Superior temporal gyrus (tissue), 1 donor: ENCODE results near the gene LSM7.
"Not testable (repeated sequence)": the region's sequence is repeated elsewhere in the genome, so short reads cannot be mapped to it uniquely, and the experiment has no call there.

ENCODE experiments used
- DNase-seq: peaks from one replicate; pipeline ENCODE4 v3.0.0-alpha.2; 2016; ENCODE audit errors: extremely low spot score

LSM7 gene

GRCh38 chr19:2355168-2356035, 27.0 kb upstream of the LSM7 start:
- no peak for DNase-seq

- DNase-seq: no peak
Observed at GRCh38 chr19:2354670-2355069, 26.3 kb upstream of the LSM7 start.

DNA sequence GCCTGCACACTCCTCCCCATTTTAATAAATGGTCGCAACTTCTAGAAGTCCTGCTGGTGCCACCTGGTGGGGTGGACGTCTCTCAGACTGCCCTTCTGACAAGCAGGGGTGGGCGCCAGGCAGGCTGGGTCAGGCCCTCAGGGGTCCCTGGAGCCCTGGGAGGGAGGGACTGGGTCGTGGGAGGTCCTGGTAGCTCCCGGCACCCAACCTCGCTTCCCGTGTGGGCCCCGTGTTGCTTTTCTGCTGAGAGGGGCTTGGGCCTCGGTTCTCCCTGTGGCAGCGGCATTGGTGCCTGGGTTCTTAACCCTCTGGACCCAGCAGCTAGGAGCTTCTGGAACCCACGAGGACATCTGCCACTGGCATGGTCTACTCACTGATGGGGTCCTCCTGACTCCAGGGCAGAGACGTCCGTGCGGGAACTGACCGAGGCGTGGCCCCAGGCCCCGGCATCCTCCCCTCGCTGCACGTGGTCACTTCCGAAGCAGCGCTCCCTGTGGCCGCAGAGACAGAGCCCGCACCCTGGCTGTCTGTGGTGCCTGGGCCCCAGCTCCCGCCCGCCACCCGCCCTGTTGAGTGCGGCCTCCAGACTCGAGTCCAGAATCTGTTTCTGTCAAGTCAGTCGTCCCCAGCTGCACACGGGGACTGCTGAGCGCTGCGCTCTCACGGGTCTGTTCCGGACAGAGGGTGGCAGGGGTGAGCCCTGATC, 25.7 kb upstream of the LSM7 start:
- DNase-seq: no peak

DNA sequence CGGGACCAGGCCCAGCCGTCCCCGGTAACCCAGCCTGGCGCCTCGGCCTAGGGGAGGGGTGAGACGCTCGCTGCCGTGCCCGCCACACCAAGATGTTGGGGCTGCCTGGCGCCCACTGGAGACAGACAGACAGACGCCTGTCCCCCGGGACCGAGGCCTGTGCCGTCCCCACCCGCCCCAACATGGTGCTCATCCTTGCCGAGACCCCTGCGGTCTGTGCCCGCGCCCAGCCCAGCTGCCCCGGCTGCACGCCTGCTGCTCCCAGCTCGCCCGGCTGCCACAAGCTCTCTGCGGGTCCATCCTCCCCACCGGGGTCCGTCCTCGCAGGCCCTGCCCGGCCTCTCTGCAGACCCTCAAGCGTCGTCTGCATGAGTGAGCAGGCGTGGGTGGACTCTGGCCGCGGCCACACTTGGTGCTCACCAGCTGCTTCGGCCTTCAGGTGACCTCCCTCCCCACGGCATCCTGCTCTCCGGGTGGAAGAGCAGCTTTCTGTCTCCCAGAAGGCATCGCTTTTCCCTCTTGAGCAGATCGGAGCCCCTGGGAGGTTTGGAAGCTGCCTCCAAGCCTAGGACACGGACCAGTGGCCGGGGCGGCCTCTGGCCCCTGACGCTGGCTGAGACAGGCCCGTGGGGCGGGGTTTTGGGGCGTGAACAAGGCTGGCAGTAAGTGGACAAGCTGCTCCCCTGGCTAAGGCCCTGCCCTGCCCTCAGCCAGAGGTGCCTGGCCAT, 24.9 kb upstream of the LSM7 start:
- DNase-seq: no peak

GRCh38 chr19:2352121-2352520, 23.7 kb upstream of the LSM7 start:
- no peak for DNase-seq

DNA sequence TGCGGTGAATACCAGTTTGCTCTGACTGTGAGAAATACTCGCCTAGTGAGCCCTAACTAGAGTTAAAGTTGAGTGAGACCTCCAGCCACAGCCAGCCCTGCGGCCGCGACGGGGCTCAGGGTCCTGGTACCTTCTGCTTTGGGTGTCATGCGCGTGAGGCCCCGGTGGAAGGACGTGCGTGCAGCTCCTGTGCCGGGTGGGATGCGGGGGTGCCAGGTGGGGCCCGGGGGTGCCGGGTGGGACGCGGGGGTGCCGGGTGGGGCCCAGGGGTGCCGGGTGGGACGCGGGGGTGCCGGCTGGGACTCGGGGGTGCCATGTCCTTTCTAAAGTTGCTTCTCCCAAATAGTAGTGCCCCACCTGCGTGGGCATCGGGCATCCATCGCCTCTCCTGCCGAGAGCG, 23.2 kb upstream of the LSM7 start:
- no peak for DNase-seq

DNA sequence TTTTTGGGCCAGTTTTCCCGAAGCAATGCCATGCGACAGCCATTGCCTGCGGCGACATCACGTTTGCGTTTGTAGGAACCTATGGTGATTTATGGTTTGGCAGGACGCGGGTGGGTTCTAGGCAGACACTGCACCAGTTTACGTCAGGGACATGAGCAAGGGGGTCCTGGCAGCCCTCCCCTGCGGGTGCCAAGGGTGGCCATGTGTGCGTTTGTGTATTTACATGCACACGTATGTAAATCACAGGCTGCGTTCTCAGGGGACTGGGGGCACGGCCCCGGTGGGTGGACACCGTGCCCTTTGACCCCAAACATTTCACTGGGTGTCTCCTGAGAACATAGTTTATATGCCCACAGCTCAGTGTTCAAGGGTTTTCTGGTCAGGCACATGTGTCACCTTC, 22.3 kb upstream of the LSM7 start:
- DNase-seq: no peak

DNA sequence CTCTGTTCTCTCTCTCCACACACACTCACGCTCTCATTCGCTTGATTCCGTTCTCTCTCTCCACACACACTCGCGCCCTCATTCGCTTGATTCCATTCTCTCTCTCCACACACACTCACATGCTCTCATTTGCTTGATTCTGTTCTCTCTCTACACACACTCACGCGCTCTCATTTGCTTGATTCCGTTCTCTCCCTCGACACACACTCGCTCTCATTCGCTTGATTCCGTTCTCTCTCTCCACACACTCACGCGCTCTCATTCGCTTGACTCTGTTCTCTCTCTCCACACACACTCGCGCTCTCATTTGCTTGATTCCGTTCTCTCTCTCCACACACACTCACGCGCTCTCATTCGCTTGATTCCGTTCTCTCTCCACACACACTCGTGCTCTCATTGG, 21.4 kb upstream of the LSM7 start:
- not testable (repeated sequence) for DNase-seq

DNA sequence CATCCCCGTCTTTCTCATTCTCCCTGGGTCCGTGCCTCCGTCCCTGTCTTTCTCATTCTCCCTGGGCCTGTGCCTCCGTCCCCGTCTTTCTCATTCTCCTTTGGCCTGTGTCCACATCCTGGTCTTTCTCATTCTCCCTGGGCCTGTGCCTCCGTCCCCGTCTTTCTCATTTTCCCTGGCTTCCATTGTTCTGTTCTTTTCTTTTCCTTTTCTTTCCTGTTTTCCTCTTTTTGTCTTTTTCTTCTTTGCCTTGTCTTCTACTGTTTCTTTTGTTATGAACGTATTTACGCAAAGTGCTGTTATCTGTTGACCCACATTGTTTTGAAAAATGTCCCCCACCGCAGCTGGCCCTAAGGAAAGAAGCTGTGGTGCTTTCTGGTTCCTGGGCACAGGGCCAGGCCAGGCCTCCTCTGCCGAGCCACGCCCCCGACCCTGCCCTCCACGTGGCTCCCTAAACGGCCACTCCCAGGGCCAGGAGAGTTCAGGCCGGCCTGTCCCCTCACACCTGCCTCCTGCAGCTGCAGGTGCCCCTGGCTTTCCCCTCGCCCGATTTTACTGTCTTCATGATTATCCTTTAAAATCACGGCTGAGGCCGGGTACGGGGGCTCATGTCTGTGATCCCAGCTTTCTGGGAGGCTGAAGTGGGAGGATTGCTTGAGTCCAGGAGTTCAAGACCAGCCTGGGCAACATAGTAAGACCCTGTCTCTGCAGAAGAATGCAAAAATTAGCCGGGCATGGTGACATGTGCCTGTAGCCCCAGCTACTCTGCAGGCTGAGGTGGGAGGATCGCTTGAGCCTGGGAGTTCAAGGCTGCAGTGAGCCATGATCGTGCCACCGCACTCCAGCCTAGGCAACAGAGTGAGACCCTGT, 17.6 kb upstream of the LSM7 start:
- DNase-seq: no peak

DNA sequence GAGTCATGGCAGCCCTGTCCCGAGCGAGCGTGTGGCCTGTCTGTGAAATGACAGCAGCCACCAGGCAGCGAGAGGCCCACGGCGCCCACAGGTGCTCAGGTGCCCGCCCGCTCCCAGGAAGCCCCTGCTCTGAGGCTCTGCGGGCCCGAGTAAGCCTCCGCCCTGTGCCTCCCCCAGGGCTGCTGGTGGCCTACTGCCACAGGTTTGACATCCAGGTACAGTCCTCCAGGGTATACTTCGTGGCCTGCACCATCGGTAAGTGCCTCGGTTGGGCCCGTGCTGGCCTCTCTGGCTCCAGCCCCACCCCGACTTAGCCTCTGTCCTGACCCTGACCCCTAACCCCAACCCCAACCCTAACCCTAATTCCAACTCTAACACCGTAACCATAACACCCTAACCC, 16.7 kb upstream of the LSM7 start:
- no peak for DNase-seq

DNA sequence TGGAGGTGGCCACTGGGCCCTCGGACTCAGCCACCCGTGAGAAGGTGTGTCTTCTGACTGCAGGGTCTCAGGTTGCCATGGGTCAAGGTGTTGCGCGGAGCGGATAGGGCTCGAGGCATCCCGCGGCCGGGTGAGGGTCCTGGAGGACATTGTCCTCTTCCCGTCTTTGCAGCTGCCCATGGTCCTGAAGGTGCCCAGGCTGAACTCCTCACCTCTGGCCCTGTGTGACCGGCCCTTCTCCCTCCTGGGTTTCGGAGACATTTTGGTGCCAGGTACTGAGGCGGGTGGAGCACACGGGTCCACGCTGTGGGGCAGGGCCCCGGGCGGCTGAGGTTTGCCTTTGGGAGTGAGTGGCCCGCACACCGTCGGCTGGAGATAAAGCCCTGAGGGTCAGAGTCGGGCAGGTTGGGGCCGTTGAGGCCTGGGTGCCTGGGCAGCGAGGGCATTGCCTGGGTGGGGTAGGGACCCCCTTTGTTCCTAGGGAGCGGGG, 16.0 kb upstream of the LSM7 start:
- no peak for DNase-seq

DNA sequence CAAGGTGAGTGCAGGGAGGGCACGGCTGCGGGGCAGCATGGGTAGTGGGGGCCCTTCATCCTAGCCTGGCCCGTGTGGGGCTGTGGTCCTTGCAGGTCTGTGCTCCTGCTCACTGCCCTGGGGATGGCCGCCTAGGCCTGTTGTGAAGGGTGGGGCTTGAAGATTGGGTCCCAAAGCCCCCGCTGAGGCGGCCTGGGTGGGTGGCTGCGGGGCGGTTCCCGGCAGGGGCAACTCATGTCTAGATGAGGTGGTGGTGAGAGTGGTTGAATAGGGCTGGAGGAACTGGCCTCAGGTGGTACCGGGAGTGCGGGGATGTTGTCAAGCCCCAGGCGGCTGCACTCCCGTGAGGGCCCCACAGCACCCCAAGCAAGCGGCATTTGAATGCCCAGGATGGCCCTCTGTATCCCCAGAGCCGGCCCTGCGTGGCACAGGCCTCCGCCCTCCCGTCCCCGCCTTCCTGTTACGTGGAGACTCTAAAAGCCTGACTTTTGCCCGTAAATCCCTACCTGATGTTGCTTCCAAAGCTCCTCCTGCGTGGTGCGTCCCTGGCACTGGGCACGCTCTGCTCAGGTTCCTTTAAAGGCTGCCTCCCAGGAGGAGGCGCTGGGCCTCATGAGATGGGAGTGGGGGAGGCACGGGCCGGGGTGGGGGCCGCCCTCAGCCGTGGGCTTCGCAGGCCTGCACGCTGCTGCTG, 15.1 kb upstream of the LSM7 start:
- no peak for DNase-seq

GRCh38 chr19:2342656-2343288, 14.4 kb upstream of the LSM7 start:
- no peak for DNase-seq

DNA sequence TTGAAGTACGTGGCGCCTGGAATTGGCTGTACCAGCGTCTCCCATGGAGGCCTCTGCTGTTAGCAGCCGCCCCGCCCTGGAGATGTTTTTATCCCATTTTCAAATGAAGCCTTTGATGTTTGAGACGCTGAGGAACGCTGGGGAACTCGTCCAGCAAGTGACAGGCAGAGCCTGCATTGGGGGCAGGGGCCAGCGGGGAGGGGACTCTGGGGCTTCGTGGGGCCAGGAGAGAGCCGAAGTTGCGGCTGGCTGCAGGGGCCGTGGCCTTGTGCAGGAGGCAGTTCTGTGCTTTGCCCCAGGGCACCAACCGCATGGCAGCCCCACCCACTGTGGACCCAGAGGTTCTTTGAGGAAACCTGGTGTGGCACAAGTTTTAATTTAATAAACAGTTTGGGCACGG, 13.6 kb upstream of the LSM7 start:
- DNase-seq: no peak

GRCh38 chr19:2341244-2341751, 12.9 kb upstream of the LSM7 start:
- no peak for DNase-seq

DNA sequence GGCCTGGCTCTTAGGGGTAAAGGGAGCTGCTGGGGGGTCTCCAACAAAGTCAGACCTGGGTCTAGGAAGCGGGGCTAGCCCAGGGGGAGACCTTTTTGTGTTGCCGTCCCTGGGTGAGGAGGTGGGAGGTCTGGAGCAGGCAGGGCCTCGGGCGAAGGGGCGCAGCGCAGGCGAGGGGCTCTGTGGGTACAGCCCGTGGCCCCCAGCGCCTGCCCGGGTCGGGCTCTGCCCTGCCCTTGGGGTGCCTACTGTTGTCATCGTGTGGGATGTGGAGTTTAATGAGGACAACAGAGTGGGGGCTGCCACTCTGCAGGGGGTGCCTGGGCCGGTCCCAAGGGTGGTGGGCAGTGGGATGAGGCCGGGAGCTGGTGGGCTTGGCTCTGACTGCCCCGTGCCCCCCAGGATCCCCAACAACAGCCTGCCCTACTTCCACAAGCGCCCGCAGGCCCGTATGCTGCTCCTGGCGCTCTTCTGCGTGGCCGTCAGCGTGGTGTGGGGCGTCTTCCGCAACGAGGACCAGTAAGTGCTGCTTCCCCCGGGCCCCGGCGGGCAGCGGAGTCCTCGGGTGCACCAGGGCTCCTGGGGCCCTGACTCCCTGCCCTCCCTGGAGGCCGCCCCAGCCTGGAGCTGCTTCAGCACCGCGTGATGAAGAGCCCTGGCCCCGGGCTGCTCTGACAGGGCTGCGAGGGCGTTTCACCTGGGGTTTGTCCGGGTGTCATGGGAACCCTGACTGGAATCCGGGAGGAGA, 12.3 kb upstream of the LSM7 start:
- DNase-seq: no peak

DNA sequence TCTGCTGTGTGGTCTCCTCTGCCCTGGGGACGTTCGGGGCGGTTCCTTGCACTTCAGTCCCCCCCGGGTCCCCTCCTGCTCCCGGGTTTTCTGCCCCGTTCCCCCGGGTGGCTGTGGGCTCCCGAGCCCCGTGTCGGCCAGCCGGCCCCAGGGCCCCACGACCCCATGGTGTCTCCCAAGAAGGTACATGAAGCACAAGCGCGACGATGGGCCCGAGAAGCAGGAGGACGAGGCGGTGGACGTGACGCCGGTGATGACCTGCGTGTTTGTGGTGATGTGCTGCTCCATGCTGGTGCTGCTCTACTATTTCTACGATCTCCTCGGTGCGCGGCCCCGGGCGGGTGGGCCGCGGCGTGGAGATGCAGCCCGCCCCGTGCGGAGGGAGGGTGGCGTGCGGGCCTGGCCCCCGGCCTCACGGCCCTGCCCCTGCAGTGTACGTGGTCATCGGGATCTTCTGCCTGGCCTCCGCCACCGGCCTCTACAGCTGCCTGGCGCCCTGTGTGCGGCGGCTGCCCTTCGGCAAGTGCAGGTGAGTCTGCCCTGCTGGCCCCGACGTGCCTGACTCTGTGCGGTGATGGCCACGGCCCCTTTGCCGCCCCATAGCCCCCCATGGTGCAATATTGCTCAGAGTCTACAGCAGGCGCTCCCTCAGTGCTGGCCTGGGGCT, 11.4 kb upstream of the LSM7 start:
- no peak for DNase-seq

DNA sequence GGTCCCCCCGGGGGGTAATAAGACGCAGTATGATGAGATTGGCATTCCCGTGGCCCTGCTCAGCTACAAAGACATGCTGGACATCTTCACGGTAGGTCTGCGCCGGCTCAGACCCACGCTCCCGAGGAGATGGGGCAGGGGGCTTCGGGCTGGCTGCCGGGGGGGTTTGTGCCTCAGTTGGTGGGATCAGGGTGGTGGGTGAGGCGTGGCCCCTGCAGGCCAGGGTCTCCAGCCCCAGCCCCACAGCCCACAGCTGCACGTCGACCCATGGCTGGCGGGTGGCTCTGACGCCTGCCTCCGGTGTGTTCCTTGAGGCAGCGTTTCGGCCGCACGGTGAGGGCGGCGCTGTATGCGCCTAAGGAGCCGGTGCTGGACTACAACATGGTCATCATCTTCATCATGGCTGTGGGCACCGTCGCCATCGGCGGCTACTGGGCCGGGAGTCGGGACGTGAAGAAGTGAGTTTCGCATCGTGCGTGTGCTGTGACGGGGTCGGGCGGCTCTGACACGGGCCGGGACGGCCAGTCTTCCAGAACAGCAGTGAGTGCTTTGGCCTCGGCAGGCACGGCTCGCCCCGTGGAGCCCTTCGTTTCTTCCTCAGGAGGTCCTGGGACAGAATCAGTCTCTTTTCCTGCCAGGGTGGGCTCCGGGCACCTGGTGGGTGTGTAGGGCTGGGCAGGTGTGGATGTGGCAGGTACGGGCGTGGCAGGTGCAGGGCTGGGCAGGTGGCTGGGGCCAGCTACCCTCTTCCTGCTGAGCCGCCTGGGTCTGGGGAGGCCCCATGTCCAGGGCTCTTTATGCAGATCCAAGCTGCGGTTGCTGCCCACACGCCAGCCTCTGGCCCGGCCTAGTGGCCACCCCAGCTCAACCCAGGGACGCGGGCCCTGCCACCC, 10.6 kb upstream of the LSM7 start:
- DNase-seq: no peak
